WERI-Rb-1 (cell line): ENCODE data around the gene JADE1.

ENCODE experiments used
- DNase-seq: peaks from one replicate; pipeline ENCODE4 v3.0.0-alpha.2; 2020
- H3K27ac ChIP-seq: fragments of 250-450 bp; sonication (Bioruptor Pico); 2 replicates; pipeline ENCODE4 v1.5.1; 2020; ENCODE audit warnings: mild to moderate bottlenecking, moderate library complexity
- H3K27me3 ChIP-seq: fragments of 250-450 bp; sonication (Bioruptor Pico); 2 replicates; pipeline ENCODE4 v1.5.1; 2021; ENCODE audit warnings: mild to moderate bottlenecking, low read depth, moderate library complexity; ENCODE audit not compliant: insufficient read depth, severe bottlenecking
- H3K36me3 ChIP-seq: fragments of 250-450 bp; sonication (Bioruptor Pico); 2 replicates; pipeline ENCODE4 v1.5.1; 2020; ENCODE audit warnings: mild to moderate bottlenecking, moderate library complexity
- H3K4me3 ChIP-seq: 2 replicates; pipeline ENCODE4 v1.5.1; 2011; ENCODE audit warnings: low read depth, mild to moderate bottlenecking, control low read depth, low read length
- H3K9me3 ChIP-seq: fragments of 250-450 bp; sonication (Bioruptor Pico); 2 replicates; pipeline ENCODE4 v1.5.1; 2021; ENCODE audit warnings: mild to moderate bottlenecking, moderate library complexity; ENCODE audit not compliant: severe bottlenecking
- CTCF ChIP-seq: IDR thresholded peaks from 2 replicates; pipeline ENCODE4 v1.5.1; 2011; ENCODE audit warnings: low read depth, mild to moderate bottlenecking, control low read depth, inconsistent platforms, low read length

JADE1 gene

DNA sequence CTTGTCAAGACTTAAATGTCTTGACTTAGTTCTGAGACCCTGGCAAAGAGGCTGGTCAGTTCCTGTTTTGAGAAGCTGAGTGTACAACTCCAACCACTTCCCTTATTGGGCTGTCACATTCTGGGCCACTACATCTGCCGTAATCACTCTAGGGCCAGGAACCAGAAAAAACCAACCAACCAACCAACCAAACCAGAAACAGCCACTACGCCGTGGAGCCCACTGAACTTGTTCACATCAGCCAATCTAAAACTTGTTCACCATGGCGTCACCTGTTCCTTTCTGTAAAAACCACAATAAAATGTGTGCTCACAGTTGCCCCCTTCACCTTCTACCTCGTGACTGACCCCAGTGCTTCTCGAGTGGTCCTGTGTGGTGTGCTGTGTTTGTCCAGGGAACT lies 107.3 kb downstream of the JADE1 start:
- TF ChIP-seq CTCF: no peak
- Histone ChIP-seq H3K9me3 (no peaks in the 10 kb centered on the region), H3K27ac (no peak overlapping the region), H3K4me3 (no peak overlapping the region), H3K36me3 (no peaks in the 10 kb centered on the region), H3K27me3 (no peaks in the 10 kb centered on the region)
- DNase-seq: no peak

DNA sequence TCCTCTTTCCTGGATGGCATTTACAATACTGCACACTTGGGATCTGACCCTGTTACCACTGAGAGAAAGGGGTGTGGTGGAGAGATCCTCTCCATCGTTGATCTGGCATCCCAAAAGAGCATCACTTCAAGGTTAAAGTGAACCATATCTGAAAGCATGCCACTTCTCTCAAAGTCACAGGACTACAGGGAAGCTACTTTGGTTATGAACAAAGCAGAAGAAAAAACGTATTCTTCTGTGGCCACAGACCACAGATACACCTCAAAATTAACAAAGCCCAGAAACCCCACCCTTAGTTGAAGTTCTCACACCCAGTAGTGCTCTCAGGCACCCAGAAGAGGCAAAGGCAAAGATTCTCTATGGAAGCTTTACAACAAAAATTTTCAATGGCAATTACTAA lies 108.3 kb downstream of the JADE1 start:
- H3K36me3 ChIP-seq: no peaks in the 10 kb centered on the region
- no peaks in the 10 kb centered on the region for H3K27me3 ChIP-seq
- no peak for DNase-seq
- no peaks in the 10 kb centered on the region for H3K9me3 ChIP-seq
- no peak for TF ChIP-seq CTCF
- no peak overlapping the region for H3K27ac ChIP-seq
- H3K4me3 ChIP-seq: no peak overlapping the region

GRCh38 chr4:128921954-128922353 lies 112.5 kb downstream of the JADE1 start:
- Histone ChIP-seq H3K9me3 (no peaks in the 10 kb centered on the region), H3K27me3 (no peaks in the 10 kb centered on the region), H3K36me3 (no peaks in the 10 kb centered on the region; the same call in 1 of the 2 replicates), H3K4me3 (no peak overlapping the region), H3K27ac (no peak overlapping the region)
- no peak for TF ChIP-seq CTCF
- no peak for DNase-seq
